ENCODE measurements around the gene SAP25. TPM values are rescaled to one million over a fixed set of nuclear protein-coding genes. Genes with fewer than 3 reads are reported as not detected.

Gene SAP25
- total and polyA plus RNA-seq, 2 of the 8 experiments (the other 6 are each of a cell fraction or from before 2014, with no cell fraction given) = 3.6 to 5.8 TPM

DNA sequence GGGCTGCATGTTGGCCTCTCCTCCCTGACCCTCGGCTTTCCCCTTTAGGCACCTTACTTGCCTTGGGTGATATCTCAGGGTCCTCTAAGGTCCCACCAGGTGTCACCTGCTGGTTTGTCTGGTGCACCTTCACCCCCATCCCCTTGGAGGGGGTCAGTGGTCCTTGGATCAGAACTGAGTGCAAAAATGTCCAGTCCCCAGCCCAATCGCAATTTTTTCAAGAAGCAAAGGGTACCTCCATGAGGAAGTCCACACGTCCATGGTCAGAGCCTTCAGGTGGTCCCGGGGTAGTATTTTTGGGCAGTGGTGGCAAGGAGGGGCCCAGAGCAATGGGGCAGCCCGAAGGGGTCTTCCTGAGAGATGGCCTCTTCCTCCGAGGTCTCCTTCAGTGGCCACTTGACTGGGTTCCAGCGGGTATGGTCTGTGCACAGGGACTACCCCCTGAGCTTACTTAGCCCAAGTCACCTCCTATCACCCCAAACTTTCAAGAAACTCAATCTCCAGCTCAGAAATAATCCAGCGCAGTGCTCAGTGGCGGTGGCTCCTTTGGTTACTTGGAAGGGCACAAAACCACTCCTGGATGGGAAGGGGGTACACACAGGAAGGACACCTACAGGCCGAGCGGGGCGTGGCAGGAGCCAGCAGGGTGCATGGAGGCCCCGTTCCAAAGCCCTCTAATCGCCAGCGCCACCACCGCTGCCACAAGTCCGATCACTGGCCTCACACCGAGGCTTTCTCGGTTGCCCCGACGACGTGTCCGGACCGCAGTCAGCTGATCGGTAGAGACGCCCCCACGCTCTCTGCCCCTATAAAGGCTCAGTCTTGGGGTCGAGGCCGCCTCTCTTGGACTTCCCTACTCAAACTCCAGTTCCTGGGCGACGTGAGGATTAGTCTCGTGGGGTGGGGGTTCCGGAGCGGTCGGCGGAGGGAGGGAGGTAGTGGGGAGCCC, 4.5 kb downstream of the SAP25 start (continued):
- TF ChIP-seq, protein P1, sequence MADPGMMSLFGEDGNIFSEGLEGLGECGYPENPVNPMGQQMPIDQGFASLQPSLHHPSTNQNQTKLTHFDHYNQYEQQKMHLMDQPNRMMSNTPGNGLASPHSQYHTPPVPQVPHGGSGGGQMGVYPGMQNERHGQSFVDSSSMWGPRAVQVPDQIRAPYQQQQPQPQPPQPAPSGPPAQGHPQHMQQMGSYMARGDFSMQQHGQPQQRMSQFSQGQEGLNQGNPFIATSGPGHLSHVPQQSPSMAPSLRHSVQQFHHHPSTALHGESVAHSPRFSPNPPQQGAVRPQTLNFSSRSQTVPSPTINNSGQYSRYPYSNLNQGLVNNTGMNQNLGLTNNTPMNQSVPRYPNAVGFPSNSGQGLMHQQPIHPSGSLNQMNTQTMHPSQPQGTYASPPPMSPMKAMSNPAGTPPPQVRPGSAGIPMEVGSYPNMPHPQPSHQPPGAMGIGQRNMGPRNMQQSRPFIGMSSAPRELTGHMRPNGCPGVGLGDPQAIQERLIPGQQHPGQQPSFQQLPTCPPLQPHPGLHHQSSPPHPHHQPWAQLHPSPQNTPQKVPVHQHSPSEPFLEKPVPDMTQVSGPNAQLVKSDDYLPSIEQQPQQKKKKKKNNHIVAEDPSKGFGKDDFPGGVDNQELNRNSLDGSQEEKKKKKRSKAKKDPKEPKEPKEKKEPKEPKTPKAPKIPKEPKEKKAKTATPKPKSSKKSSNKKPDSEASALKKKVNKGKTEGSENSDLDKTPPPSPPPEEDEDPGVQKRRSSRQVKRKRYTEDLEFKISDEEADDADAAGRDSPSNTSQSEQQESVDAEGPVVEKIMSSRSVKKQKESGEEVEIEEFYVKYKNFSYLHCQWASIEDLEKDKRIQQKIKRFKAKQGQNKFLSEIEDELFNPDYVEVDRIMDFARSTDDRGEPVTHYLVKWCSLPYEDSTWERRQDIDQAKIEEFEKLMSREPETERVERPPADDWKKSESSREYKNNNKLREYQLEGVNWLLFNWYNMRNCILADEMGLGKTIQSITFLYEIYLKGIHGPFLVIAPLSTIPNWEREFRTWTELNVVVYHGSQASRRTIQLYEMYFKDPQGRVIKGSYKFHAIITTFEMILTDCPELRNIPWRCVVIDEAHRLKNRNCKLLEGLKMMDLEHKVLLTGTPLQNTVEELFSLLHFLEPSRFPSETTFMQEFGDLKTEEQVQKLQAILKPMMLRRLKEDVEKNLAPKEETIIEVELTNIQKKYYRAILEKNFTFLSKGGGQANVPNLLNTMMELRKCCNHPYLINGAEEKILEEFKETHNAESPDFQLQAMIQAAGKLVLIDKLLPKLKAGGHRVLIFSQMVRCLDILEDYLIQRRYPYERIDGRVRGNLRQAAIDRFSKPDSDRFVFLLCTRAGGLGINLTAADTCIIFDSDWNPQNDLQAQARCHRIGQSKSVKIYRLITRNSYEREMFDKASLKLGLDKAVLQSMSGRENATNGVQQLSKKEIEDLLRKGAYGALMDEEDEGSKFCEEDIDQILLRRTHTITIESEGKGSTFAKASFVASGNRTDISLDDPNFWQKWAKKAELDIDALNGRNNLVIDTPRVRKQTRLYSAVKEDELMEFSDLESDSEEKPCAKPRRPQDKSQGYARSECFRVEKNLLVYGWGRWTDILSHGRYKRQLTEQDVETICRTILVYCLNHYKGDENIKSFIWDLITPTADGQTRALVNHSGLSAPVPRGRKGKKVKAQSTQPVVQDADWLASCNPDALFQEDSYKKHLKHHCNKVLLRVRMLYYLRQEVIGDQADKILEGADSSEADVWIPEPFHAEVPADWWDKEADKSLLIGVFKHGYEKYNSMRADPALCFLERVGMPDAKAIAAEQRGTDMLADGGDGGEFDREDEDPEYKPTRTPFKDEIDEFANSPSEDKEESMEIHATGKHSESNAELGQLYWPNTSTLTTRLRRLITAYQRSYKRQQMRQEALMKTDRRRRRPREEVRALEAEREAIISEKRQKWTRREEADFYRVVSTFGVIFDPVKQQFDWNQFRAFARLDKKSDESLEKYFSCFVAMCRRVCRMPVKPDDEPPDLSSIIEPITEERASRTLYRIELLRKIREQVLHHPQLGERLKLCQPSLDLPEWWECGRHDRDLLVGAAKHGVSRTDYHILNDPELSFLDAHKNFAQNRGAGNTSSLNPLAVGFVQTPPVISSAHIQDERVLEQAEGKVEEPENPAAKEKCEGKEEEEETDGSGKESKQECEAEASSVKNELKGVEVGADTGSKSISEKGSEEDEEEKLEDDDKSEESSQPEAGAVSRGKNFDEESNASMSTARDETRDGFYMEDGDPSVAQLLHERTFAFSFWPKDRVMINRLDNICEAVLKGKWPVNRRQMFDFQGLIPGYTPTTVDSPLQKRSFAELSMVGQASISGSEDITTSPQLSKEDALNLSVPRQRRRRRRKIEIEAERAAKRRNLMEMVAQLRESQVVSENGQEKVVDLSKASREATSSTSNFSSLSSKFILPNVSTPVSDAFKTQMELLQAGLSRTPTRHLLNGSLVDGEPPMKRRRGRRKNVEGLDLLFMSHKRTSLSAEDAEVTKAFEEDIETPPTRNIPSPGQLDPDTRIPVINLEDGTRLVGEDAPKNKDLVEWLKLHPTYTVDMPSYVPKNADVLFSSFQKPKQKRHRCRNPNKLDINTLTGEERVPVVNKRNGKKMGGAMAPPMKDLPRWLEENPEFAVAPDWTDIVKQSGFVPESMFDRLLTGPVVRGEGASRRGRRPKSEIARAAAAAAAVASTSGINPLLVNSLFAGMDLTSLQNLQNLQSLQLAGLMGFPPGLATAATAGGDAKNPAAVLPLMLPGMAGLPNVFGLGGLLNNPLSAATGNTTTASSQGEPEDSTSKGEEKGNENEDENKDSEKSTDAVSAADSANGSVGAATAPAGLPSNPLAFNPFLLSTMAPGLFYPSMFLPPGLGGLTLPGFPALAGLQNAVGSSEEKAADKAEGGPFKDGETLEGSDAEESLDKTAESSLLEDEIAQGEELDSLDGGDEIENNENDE (IDR thresholded peaks at IDR 0.05; ENCODE audit: insufficient replicate concordance, low read length) = no peak
- TF ChIP-seq BCL11A (IDR thresholded peaks at IDR 0.05; ENCODE audit: low read depth in 2 of 2, low read length in 2 of 2) (no peak), EZH2 (IDR thresholded peaks at IDR 0.05; ENCODE audit: low read depth, low read length, severe bottlenecking) (no peak), EP300 (IDR thresholded peaks at IDR 0.05; ENCODE audit: borderline replicate concordance in 1 of 2, low read depth in 2 of 2, low read length in 2 of 2) (no peak)
- TF ChIP-seq, protein P2, sequence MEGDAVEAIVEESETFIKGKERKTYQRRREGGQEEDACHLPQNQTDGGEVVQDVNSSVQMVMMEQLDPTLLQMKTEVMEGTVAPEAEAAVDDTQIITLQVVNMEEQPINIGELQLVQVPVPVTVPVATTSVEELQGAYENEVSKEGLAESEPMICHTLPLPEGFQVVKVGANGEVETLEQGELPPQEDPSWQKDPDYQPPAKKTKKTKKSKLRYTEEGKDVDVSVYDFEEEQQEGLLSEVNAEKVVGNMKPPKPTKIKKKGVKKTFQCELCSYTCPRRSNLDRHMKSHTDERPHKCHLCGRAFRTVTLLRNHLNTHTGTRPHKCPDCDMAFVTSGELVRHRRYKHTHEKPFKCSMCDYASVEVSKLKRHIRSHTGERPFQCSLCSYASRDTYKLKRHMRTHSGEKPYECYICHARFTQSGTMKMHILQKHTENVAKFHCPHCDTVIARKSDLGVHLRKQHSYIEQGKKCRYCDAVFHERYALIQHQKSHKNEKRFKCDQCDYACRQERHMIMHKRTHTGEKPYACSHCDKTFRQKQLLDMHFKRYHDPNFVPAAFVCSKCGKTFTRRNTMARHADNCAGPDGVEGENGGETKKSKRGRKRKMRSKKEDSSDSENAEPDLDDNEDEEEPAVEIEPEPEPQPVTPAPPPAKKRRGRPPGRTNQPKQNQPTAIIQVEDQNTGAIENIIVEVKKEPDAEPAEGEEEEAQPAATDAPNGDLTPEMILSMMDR (IDR thresholded peaks at IDR 0.05; ENCODE audit: control extremely low read depth in 1 of 3, insufficient read depth in 1 of 3, low read depth in 1 of 3, low read length in 3 of 3) = peak in 2 of 3 experiments; percentile 55 to 76; a peak in 2 of 4 replicates
